GM10248 (cell line): ENCODE data around the gene AGPAT3.

ENCODE experiments used
- CTCF ChIA-PET: fragments of 300-600 bp; sonication (Branson Sonifier 250); formaldehyde crosslinking; extraction: SDS; loops from one replicate; lab custom pipeline; 2021; ENCODE audit warnings: antibody characterized with exemption; lab: Yijun Ruan, JAX
- POLR2A ChIA-PET: fragments of 350-650 bp; sonication (Branson Sonifier 250); formaldehyde crosslinking; extraction: SDS; loops from one replicate; lab custom pipeline; 2020; ENCODE audit warnings: antibody characterized with exemption; lab: Yijun Ruan, JAX
- DNase-seq: peaks from one replicate; pipeline ENCODE4 v3.0.0; 2012; ENCODE audit errors: extremely low spot score
- CTCF ChIP-seq: IDR thresholded peaks from 2 replicates; pipeline ENCODE4 v1.5.1; 2012; ENCODE audit warnings: mild to moderate bottlenecking, low read depth; ENCODE audit errors: extremely low read depth, missing control alignments, control extremely low read depth

Gene AGPAT3

GRCh38 chr21:43899307-43900077 is 34.5 kb downstream of the AGPAT3 start:
- CTCF ChIA-PET = no interaction called here

GRCh38 chr21:43900078-43900385 is 35.0 kb downstream of the AGPAT3 start:
- POLR2A ChIA-PET = no interaction called here
- CTCF ChIA-PET = no interaction called here
- TF ChIP-seq CTCF = no peak

More at GRCh38 chr21:43899307-43900077, 34.5 kb downstream of the AGPAT3 start:
- TF ChIP-seq CTCF = no peak
- no peak for DNase-seq
- POLR2A ChIA-PET = no interaction called here

GRCh38 chr21:43900690-43901089 is 35.7 kb downstream of the AGPAT3 start:
- POLR2A ChIA-PET = interaction anchor here (0.6 kb wide), 1 partner anchor 20 kb away, joined by 7 read pairs; no protein-coding TSS in a partner anchor
- no peak for TF ChIP-seq CTCF
- CTCF ChIA-PET = interaction anchor here (1.0 to 2.7 kb wide), 4 partner anchors 16 to 75 kb away, joined by 3 to 5 read pairs (median 4); no protein-coding TSS in a partner anchor
- no peak for DNase-seq

More at GRCh38 chr21:43900078-43900385, 35.0 kb downstream of the AGPAT3 start:
- DNase-seq = no peak

- TF ChIP-seq CTCF = no peak
- CTCF ChIA-PET = interaction anchor here (2.1 to 2.7 kb wide), 2 partner anchors 10 to 73 kb away, joined by 5 to 6 read pairs; no protein-coding TSS in a partner anchor
- POLR2A ChIA-PET = no interaction called here
- no peak for DNase-seq
These were observed 37.4 kb downstream of the AGPAT3 start for GRCh38 chr21:43902441-43902840.

GRCh38 chr21:43903451-43904091 is 38.5 kb downstream of the AGPAT3 start:
- ChIA-PET CTCF (interaction anchor here (1.5 kb wide), 1 partner anchor 35 kb away, joined by 3 read pairs; no protein-coding TSS in a partner anchor), POLR2A (no interaction called here)

More at GRCh38 chr21:43903451-43904091, 38.5 kb downstream of the AGPAT3 start:
- DNase-seq = no peak
- TF ChIP-seq CTCF = no peak
